ENCODE results near the gene OSR1. TPM values are rescaled to one million over a fixed set of nuclear protein-coding genes. Genes with fewer than 3 reads are reported as not detected.
"Not testable (repeated sequence)": the region's sequence is repeated elsewhere in the genome, so short reads cannot be mapped to it uniquely, and the experiment has no call there.

OSR1 gene
- total RNA-seq, 1 donor from 2014 or later, result not detected

DNA sequence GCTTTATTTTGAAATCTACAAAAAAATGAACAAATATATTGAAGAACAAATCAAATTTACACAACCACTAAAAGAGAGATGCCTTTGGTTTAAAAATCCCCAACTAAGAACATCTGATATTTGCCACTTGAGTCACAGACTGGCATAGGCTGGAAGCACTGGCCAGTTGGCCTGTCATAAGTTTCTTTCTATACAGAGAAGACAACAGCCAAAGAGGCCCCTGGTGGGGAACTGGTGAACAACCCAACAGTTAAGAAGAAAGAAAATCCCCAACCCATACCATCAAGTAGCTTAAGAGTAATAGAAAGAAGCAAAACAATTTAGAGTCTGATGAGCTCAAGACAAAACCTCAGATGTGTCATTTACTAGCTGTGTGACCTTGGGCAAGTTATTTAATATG, 45.5 kb downstream of the OSR1 start:
- no peak overlapping the region for H3K27ac ChIP-seq
- no peaks in the 10 kb centered on the region for H3K36me3 Mint-ChIP-seq
- H3K79me2 ChIP-seq (ENCODE audit: low read depth), result no peaks in the 10 kb centered on the region
- no peaks in the 10 kb centered on the region for H3K4me1 ChIP-seq
- TF ChIP-seq, protein P1, sequence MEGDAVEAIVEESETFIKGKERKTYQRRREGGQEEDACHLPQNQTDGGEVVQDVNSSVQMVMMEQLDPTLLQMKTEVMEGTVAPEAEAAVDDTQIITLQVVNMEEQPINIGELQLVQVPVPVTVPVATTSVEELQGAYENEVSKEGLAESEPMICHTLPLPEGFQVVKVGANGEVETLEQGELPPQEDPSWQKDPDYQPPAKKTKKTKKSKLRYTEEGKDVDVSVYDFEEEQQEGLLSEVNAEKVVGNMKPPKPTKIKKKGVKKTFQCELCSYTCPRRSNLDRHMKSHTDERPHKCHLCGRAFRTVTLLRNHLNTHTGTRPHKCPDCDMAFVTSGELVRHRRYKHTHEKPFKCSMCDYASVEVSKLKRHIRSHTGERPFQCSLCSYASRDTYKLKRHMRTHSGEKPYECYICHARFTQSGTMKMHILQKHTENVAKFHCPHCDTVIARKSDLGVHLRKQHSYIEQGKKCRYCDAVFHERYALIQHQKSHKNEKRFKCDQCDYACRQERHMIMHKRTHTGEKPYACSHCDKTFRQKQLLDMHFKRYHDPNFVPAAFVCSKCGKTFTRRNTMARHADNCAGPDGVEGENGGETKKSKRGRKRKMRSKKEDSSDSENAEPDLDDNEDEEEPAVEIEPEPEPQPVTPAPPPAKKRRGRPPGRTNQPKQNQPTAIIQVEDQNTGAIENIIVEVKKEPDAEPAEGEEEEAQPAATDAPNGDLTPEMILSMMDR (IDR thresholded peaks at IDR 0.05), result peak; percentile 42
- TF ChIP-seq EZH2phosphoT487 (IDR thresholded peaks at IDR 0.05), result no peak
- no peak for TF ChIP-seq EZH2 (IDR thresholded peaks at IDR 0.05)
- H3K4me3 Mint-ChIP-seq, result no peak overlapping the region
- H3K4me2 ChIP-seq, result no peak overlapping the region
- no peak overlapping the region for H3K4me3 ChIP-seq
- no peaks in the 10 kb centered on the region for H3K36me3 ChIP-seq
- no peaks in the 10 kb centered on the region for H3K9me3 ChIP-seq (ENCODE audit: low read depth)
- no peaks in the 10 kb centered on the region for H3K4me1 Mint-ChIP-seq
- H4K20me1 ChIP-seq (ENCODE audit: low read depth), result no peaks in the 10 kb centered on the region
- peaks cover 6% of the 10 kb centered on the region for H3K9me3 Mint-ChIP-seq
- no peak overlapping the region for H3K9ac ChIP-seq
- H3K27ac Mint-ChIP-seq, result no peak overlapping the region
- peak; percentile 33 for DNase-seq (ENCODE audit: low spot score)
- no peak overlapping the region for H2AFZ ChIP-seq (replicated peaks)
- H3F3A ChIP-seq (ENCODE audit: low read depth), result no peaks in the 10 kb centered on the region
- H3K27me3 ChIP-seq, result no peaks in the 10 kb centered on the region
- H3K27me3 Mint-ChIP-seq (ENCODE audit: insufficient read depth, low read depth), result no peaks in the 10 kb centered on the region

DNA sequence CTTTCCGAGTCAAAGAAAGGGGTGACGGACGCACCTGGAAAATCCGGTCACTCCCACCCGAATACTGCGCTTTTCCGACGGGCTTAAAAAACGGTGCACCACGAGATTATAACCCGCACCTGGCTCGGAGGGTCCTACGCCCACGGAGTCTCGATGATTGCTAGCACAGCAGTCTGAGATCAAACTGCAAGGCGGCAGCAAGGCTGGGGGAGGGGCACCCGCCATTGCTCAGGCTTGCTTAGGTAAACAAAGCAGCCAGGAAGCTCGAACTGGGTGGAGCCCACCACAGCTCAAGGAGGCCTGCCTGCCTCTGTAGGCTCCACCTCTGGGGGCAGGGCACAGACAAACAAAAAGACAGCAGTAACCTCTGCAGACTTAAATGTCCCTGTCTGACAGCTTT, 52.4 kb downstream of the OSR1 start:
- H3K36me3 ChIP-seq; H4K20me1 ChIP-seq (ENCODE audit: low read depth); H3K79me2 ChIP-seq (ENCODE audit: low read depth); H3K4me1 ChIP-seq; H2AFZ ChIP-seq (replicated peaks); H3K27me3 ChIP-seq; H3K27ac Mint-ChIP-seq; H3K27me3 Mint-ChIP-seq (ENCODE audit: insufficient read depth, low read depth); H3K9me3 ChIP-seq (ENCODE audit: low read depth); H3K27ac ChIP-seq; H3K4me3 ChIP-seq; H3K4me3 Mint-ChIP-seq; DNase-seq (ENCODE audit: low spot score); H3F3A ChIP-seq (ENCODE audit: low read depth); H3K4me2 ChIP-seq; H3K9ac ChIP-seq; H3K36me3 Mint-ChIP-seq; H3K9me3 Mint-ChIP-seq: not testable (repeated sequence)
- peaks cover 13% of the 10 kb centered on the region for H3K4me1 Mint-ChIP-seq

DNA sequence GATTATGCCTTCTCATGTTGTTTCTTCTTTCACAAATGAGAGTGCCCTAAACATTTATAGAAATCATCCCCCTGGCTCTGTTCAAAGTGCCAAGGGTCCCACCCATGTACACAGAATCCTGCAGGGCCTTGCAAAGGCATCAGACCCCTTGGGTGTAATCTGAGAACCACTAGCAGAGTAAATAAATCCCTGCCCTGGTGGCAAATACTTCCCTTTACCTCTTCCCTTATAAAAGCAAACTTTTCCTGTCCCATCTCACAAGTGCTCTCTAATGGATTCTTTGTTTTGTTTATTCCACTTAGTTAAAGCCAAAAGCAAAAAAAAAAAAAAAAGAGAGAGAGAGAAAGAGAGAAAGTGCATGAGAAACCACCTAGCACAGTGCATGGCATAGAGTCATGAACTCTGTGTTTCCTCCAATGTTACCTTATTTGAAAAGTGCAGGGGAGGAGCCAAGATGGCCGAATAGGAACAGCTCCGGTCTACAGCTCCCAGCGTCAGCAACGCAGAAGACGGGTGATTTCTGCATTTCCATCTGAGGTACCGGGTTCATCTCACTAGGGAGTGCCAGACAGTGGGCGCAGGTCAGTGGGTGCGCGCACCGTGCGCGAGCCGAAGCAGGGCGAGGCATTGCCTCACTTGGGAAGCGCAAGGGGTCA, 52.9 kb downstream of the OSR1 start:
- not testable (repeated sequence) for H3K27me3 ChIP-seq; H3K27me3 Mint-ChIP-seq (ENCODE audit: insufficient read depth, low read depth); H3K4me3 Mint-ChIP-seq; H2AFZ ChIP-seq (replicated peaks); H3K36me3 Mint-ChIP-seq; H3K27ac ChIP-seq; H3K9me3 Mint-ChIP-seq; H3K36me3 ChIP-seq; H3K79me2 ChIP-seq (ENCODE audit: low read depth); H3K4me2 ChIP-seq; DNase-seq (ENCODE audit: low spot score); H3F3A ChIP-seq (ENCODE audit: low read depth); H3K27ac Mint-ChIP-seq; H3K4me3 ChIP-seq; H3K9me3 ChIP-seq (ENCODE audit: low read depth); H3K4me1 ChIP-seq; H3K9ac ChIP-seq; H4K20me1 ChIP-seq (ENCODE audit: low read depth)
- H3K4me1 Mint-ChIP-seq, result peaks cover 13% of the 10 kb centered on the region

DNA sequence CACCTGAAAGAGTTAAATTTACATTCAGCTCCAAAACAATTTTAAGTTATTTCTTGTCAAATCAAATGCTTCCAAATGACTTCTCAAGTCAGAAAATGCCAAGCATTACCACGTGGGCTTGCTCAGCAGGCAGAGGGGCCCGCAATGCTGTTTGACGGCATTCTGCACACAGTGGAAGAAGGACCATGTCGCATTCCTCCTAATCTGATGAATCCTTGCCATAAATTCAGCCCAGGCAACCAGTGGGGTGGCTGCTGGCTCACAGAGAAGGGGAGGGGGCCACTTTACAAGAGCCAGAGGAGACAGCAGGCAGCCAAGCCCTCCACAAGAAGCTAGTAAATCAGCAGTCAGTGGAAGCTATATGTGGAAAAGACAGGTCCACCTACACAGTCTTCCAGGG, 56.7 kb downstream of the OSR1 start:
- Histone ChIP-seq H3K27ac (no peak overlapping the region), H3K79me2 (ENCODE audit: low read depth) (no peaks in the 10 kb centered on the region), H3K9ac (no peak overlapping the region), H3K36me3 (no peaks in the 10 kb centered on the region), H3K4me2 (no peak overlapping the region), H4K20me1 (ENCODE audit: low read depth) (no peaks in the 10 kb centered on the region), H3K4me3 (no peak overlapping the region), H3K4me1 (no peaks in the 10 kb centered on the region), H3K9me3 (ENCODE audit: low read depth) (no peaks in the 10 kb centered on the region), H2AFZ (replicated peaks) (no peak overlapping the region), H3K27me3 (no peaks in the 10 kb centered on the region), H3F3A (ENCODE audit: low read depth) (no peaks in the 10 kb centered on the region)
- Mint-ChIP-seq H3K9me3 (no peaks in the 10 kb centered on the region), H3K36me3 (no peaks in the 10 kb centered on the region), H3K4me3 (no peak overlapping the region), H3K4me1 (peaks cover 28% of the 10 kb centered on the region), H3K27ac (no peak overlapping the region), H3K27me3 (ENCODE audit: insufficient read depth, low read depth) (no peaks in the 10 kb centered on the region)
- TF ChIP-seq EZH2phosphoT487 (IDR thresholded peaks at IDR 0.05) (no peak), EZH2 (IDR thresholded peaks at IDR 0.05) (no peak)
- TF ChIP-seq, protein P1 (IDR thresholded peaks at IDR 0.05), result no peak
- no peak for DNase-seq (ENCODE audit: low spot score)

Small RNA genes within 50 kb of the gene (microRNA-seq; reads per million reads assigned to microRNA genes)
- gene MIR4757, result not detected

Small RNA genes within 50 kb of the gene (small RNA-seq; reads per million reads assigned to genes)
- gene MIR4757, result not detected

Measured in neural progenitor cell (in vitro differentiated cells).